GM23338 (cell line): ENCODE measurements around the gene TEX26. TPM values are rescaled to one million over a fixed set of nuclear protein-coding genes. Genes with fewer than 3 reads are reported as not detected.

Experiments
- ATAC-seq: fragments of 200-7000 bp; cut with Tn5 transposase; 3 replicates; pipeline ENCODE4 v1.9.1; 2020
- DNase-seq: peaks from one replicate; pipeline ENCODE4 v3.0.0-alpha.2; 2015; ENCODE audit warnings: low spot score
- H2AFZ ChIP-seq: fragments of 200-600 bp; sonication (generic); 2 replicates; pipeline ENCODE4 v1.8.0; 2016; ENCODE audit warnings: antibody characterized with exemption, mild to moderate bottlenecking, moderate library complexity
- H3F3A ChIP-seq: fragments of 200-600 bp; sonication (generic); replicated peaks from 2 replicates; pipeline ENCODE4 v1.8.0; 2017; ENCODE audit warnings: antibody characterized with exemption, mixed run types, low read depth
- H3K27ac ChIP-seq: fragments of 200-600 bp; sonication (generic); 2 replicates; pipeline ENCODE4 v1.6.1; 2016; ENCODE audit warnings: low read depth
- H3K27me3 ChIP-seq: fragments of 200-600 bp; sonication (generic); 2 replicates; pipeline ENCODE4 v1.8.0; 2016; ENCODE audit warnings: mild to moderate bottlenecking, mixed run types, moderate library complexity; ENCODE audit not compliant: insufficient read depth
- H3K36me3 ChIP-seq: fragments of 200-600 bp; sonication (generic); 2 replicates; pipeline ENCODE4 v1.8.0; 2016; ENCODE audit warnings: mild to moderate bottlenecking; ENCODE audit not compliant: insufficient read depth
- H3K4me1 ChIP-seq: fragments of 200-600 bp; sonication (generic); 2 replicates; pipeline ENCODE4 v1.8.0; 2016; ENCODE audit warnings: mild to moderate bottlenecking, moderate library complexity; ENCODE audit not compliant: insufficient read depth
- H3K4me2 ChIP-seq: fragments of 200-600 bp; sonication (generic); 2 replicates; pipeline ENCODE4 v1.7.1; 2017; ENCODE audit warnings: mixed run types
- H3K4me3 ChIP-seq: fragments of 200-600 bp; sonication (generic); 2 replicates; pipeline ENCODE4 v1.6.1; 2016; ENCODE audit warnings: mixed run types
- H3K79me2 ChIP-seq: fragments of 200-600 bp; sonication (generic); replicated peaks from 2 replicates; pipeline ENCODE4 v1.8.0; 2017; ENCODE audit warnings: mild to moderate bottlenecking; ENCODE audit not compliant: insufficient read depth
- H3K9me2 ChIP-seq: fragments of 200-600 bp; sonication (generic); 2 replicates; pipeline ENCODE4 v1.8.0; 2017; ENCODE audit not compliant: insufficient read depth
- H4K20me1 ChIP-seq: fragments of 200-600 bp; sonication (generic); replicated peaks from 2 replicates; pipeline ENCODE4 v1.8.0; 2017; ENCODE audit warnings: mild to moderate bottlenecking; ENCODE audit not compliant: insufficient read depth
- H3K27ac Mint-ChIP-seq: 2 replicates; pipeline ENCODE4 v1.8.0; 2020; ENCODE audit warnings: inconsistent platforms, mild to moderate bottlenecking, moderate library complexity, mixed read lengths
- H3K27me3 Mint-ChIP-seq: 3 replicates; pipeline ENCODE4 v1.8.0; 2022; ENCODE audit warnings: low read depth, mild to moderate bottlenecking, moderate library complexity, mixed read lengths, inconsistent platforms; ENCODE audit not compliant: insufficient read depth, poor library complexity
- H3K36me3 Mint-ChIP-seq: 3 replicates; pipeline ENCODE4 v1.8.0; 2021; ENCODE audit warnings: low read depth, mild to moderate bottlenecking, inconsistent platforms, moderate library complexity, mixed read lengths
- H3K4me1 Mint-ChIP-seq: 3 replicates; pipeline ENCODE4 v1.8.0; 2020; ENCODE audit warnings: mild to moderate bottlenecking, inconsistent platforms, mixed read lengths
- H3K4me3 Mint-ChIP-seq: 3 replicates; pipeline ENCODE4 v1.8.0; 2021; ENCODE audit warnings: moderate library complexity, mild to moderate bottlenecking, inconsistent platforms, mixed read lengths
- H3K9me3 Mint-ChIP-seq: 3 replicates; pipeline ENCODE4 v1.8.0; 2020; ENCODE audit warnings: moderate library complexity, mild to moderate bottlenecking, inconsistent platforms, mixed read lengths
- CREB1 ChIP-seq: fragments of 250-450 bp; sonication (Bioruptor Pico); IDR thresholded peaks from 2 replicates; pipeline ENCODE4 v1.5.0; 2020; ENCODE audit warnings: low read depth, mild to moderate bottlenecking, moderate library complexity
- EZH2 ChIP-seq: fragments of 200-600 bp; sonication (generic); IDR thresholded peaks from one replicate; pipeline ENCODE4 v1.8.0; 2017; ENCODE audit warnings: antibody characterized with exemption, mild to moderate bottlenecking, low read depth; ENCODE audit not compliant: unreplicated experiment
- EZH2phosphoT487 ChIP-seq: fragments of 200-600 bp; sonication (generic); IDR thresholded peaks from one replicate; pipeline ENCODE4 v1.8.1; 2018; ENCODE audit warnings: antibody characterized with exemption; ENCODE audit not compliant: unreplicated experiment
- JUNB ChIP-seq: IDR thresholded peaks from one replicate; pipeline ENCODE4 v1.6.1; 2016; ENCODE audit warnings: antibody characterized with exemption; ENCODE audit not compliant: unreplicated experiment
- NANOG ChIP-seq: IDR thresholded peaks from 2 replicates; pipeline ENCODE4 v1.6.1; 2016; ENCODE audit warnings: antibody characterized with exemption, borderline replicate concordance
- POLR2AphosphoS5 ChIP-seq: IDR thresholded peaks from 2 replicates; pipeline ENCODE4 v1.6.1; 2016; ENCODE audit warnings: antibody characterized with exemption, low read depth
- STAT1 ChIP-seq: IDR thresholded peaks from one replicate; pipeline ENCODE4 v1.6.1; 2016; ENCODE audit warnings: antibody characterized with exemption; ENCODE audit not compliant: unreplicated experiment
- ZNF114 ChIP-seq: fragments of 250-450 bp; sonication (Bioruptor Pico); IDR thresholded peaks from 2 replicates; pipeline ENCODE4 v1.5.0; 2020; ENCODE audit warnings: mild to moderate bottlenecking, moderate library complexity
- ZNF331 ChIP-seq: fragments of 250-450 bp; sonication (Bioruptor Pico); IDR thresholded peaks from 2 replicates; pipeline ENCODE4 v1.5.0; 2020; ENCODE audit warnings: low read depth, mild to moderate bottlenecking, moderate library complexity
- polyA plus RNA-seq: library from polyadenylated mRNA; unstranded; fragments of >200 nt; fragmentation: Nextera tagmentation; extraction: Ambion mirVana; gene quantifications from 2 replicates; pipeline ENCODE4 v1.2.1, GENCODE V29; 2016
- total RNA-seq: library from RNA; depleted of rRNA; stranded (reverse); fragments of >200 nt; shearing (Covaris generic); gene quantifications from 2 replicates; pipeline ENCODE4 v1.2.3, GENCODE V29; 2014
- TF ChIP-seq, protein P1 (sequence below): IDR thresholded peaks from 2 replicates; pipeline ENCODE4 v1.6.1; 2016; ENCODE audit warnings: antibody characterized with exemption
- TF ChIP-seq, protein P2 (sequence below): fragments of 250-450 bp; sonication (Bioruptor Pico); IDR thresholded peaks from 2 replicates; pipeline ENCODE4 v1.5.0; 2020; ENCODE audit warnings: mild to moderate bottlenecking, moderate library complexity
- TF ChIP-seq, protein P3 (sequence below), 2 experiments: fragments of 200-600 bp in 1 of 2; sonication (generic) in 1 of 2; conservative IDR thresholded peaks; 2 replicates each; pipeline versions ENCODE4 v1.5.1 to v1.6.1; 2016 to 2017; ENCODE audit warnings: antibody characterized with exemption in 2 of 2, low read depth in 2 of 2, mild to moderate bottlenecking in 2 of 2, moderate library complexity in 1 of 2

Gene TEX26
- total and polyA plus RNA-seq, 2 experiments from 2014 or later: not detected

DNA sequence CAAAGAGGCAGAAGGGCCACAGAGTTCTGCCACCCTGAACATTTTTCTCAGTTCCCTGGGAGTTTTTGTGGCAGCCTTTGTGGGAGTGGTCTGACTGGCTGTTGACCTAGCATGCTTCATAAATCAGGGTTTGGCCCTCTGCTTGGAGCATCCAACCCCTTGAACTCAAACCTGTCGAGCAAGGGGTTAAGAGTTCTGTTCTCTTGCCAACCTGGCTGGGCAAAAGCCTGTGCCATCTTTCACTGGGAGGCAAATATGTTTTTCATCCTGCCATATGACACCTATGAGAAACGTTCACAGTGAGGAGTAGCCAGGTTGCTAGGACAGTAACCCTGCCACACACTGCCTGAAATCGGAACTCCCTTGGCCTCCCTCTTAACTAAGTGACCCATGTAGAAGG, 7.7 kb upstream of the TEX26 start:
- Histone ChIP-seq H3K79me2 (no peaks in the 10 kb centered on the region), H3K27ac (no peak overlapping the region), H4K20me1 (no peaks in the 10 kb centered on the region), H3K9me2 (no peaks in the 10 kb centered on the region), H3F3A (no peaks in the 10 kb centered on the region), H3K4me3 (no peak overlapping the region), H3K27me3 (no peaks in the 10 kb centered on the region), H2AFZ (no peak overlapping the region), H3K4me1 (peaks cover 4% of the 10 kb centered on the region; the same call in 1 of the 2 replicates), H3K36me3 (no peaks in the 10 kb centered on the region), H3K4me2 (no peak overlapping the region)
- ATAC-seq (no peak), DNase-seq (no peak)
- Mint-ChIP-seq H3K4me1 (peaks cover 17% of the 10 kb centered on the region), H3K4me3 (no peak overlapping the region), H3K27me3 (no peaks in the 10 kb centered on the region), H3K27ac (no peak overlapping the region), H3K9me3 (no peaks in the 10 kb centered on the region), H3K36me3 (no peaks in the 10 kb centered on the region)
- TF ChIP-seq JUNB (no peak), EZH2 (no peak), CREB1 (CRISPR knock-in tag) (no peak)

DNA sequence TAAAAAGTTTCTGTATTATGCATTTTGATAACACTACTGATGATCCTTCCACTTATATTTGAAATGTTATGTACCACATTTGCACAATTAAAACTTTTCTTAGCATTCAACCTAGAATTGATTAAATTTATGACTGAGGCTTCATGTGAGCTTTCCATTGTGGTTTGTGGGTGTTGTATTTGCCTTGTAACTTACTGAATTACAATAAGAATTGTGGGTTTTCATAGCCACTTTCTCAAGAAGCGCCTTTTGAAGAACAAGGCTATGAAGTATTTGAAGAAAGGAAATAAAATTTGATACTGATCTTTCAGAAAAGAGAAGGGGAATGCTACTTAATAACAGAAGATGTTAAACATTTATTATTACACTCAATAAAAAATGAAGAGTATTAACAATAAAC, 7.0 kb upstream of the TEX26 start:
- no peaks in the 10 kb centered on the region for H3K9me2 ChIP-seq
- no peaks in the 10 kb centered on the region for H3K36me3 Mint-ChIP-seq
- no peaks in the 10 kb centered on the region for H3K36me3 ChIP-seq
- no peak overlapping the region for H2AFZ ChIP-seq
- ATAC-seq: no peak
- H3K79me2 ChIP-seq: no peaks in the 10 kb centered on the region
- DNase-seq: no peak
- H3K4me3 Mint-ChIP-seq: no peak overlapping the region
- H3F3A ChIP-seq: no peaks in the 10 kb centered on the region
- H4K20me1 ChIP-seq: no peaks in the 10 kb centered on the region
- no peak overlapping the region for H3K4me2 ChIP-seq
- peaks cover 4% of the 10 kb centered on the region; the same call in 1 of the 2 replicates for H3K4me1 ChIP-seq
- H3K9me3 Mint-ChIP-seq: no peaks in the 10 kb centered on the region
- H3K27me3 ChIP-seq: no peaks in the 10 kb centered on the region
- H3K27ac ChIP-seq: no peak overlapping the region
- H3K4me1 Mint-ChIP-seq: peaks cover 17% of the 10 kb centered on the region
- H3K27ac Mint-ChIP-seq: no peak overlapping the region
- H3K4me3 ChIP-seq: no peak overlapping the region
- no peaks in the 10 kb centered on the region for H3K27me3 Mint-ChIP-seq
- TF ChIP-seq, protein P1, sequence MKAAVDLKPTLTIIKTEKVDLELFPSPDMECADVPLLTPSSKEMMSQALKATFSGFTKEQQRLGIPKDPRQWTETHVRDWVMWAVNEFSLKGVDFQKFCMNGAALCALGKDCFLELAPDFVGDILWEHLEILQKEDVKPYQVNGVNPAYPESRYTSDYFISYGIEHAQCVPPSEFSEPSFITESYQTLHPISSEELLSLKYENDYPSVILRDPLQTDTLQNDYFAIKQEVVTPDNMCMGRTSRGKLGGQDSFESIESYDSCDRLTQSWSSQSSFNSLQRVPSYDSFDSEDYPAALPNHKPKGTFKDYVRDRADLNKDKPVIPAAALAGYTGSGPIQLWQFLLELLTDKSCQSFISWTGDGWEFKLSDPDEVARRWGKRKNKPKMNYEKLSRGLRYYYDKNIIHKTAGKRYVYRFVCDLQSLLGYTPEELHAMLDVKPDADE: no peak
- TF ChIP-seq EZH2phosphoT487 (no peak), ZNF331 (CRISPR knock-in tag) (no peak), ZNF114 (CRISPR knock-in tag) (no peak), NANOG (no peak), JUNB (no peak), POLR2AphosphoS5 (no peak), EZH2 (no peak), STAT1 (no peak)
- TF ChIP-seq, protein P2, sequence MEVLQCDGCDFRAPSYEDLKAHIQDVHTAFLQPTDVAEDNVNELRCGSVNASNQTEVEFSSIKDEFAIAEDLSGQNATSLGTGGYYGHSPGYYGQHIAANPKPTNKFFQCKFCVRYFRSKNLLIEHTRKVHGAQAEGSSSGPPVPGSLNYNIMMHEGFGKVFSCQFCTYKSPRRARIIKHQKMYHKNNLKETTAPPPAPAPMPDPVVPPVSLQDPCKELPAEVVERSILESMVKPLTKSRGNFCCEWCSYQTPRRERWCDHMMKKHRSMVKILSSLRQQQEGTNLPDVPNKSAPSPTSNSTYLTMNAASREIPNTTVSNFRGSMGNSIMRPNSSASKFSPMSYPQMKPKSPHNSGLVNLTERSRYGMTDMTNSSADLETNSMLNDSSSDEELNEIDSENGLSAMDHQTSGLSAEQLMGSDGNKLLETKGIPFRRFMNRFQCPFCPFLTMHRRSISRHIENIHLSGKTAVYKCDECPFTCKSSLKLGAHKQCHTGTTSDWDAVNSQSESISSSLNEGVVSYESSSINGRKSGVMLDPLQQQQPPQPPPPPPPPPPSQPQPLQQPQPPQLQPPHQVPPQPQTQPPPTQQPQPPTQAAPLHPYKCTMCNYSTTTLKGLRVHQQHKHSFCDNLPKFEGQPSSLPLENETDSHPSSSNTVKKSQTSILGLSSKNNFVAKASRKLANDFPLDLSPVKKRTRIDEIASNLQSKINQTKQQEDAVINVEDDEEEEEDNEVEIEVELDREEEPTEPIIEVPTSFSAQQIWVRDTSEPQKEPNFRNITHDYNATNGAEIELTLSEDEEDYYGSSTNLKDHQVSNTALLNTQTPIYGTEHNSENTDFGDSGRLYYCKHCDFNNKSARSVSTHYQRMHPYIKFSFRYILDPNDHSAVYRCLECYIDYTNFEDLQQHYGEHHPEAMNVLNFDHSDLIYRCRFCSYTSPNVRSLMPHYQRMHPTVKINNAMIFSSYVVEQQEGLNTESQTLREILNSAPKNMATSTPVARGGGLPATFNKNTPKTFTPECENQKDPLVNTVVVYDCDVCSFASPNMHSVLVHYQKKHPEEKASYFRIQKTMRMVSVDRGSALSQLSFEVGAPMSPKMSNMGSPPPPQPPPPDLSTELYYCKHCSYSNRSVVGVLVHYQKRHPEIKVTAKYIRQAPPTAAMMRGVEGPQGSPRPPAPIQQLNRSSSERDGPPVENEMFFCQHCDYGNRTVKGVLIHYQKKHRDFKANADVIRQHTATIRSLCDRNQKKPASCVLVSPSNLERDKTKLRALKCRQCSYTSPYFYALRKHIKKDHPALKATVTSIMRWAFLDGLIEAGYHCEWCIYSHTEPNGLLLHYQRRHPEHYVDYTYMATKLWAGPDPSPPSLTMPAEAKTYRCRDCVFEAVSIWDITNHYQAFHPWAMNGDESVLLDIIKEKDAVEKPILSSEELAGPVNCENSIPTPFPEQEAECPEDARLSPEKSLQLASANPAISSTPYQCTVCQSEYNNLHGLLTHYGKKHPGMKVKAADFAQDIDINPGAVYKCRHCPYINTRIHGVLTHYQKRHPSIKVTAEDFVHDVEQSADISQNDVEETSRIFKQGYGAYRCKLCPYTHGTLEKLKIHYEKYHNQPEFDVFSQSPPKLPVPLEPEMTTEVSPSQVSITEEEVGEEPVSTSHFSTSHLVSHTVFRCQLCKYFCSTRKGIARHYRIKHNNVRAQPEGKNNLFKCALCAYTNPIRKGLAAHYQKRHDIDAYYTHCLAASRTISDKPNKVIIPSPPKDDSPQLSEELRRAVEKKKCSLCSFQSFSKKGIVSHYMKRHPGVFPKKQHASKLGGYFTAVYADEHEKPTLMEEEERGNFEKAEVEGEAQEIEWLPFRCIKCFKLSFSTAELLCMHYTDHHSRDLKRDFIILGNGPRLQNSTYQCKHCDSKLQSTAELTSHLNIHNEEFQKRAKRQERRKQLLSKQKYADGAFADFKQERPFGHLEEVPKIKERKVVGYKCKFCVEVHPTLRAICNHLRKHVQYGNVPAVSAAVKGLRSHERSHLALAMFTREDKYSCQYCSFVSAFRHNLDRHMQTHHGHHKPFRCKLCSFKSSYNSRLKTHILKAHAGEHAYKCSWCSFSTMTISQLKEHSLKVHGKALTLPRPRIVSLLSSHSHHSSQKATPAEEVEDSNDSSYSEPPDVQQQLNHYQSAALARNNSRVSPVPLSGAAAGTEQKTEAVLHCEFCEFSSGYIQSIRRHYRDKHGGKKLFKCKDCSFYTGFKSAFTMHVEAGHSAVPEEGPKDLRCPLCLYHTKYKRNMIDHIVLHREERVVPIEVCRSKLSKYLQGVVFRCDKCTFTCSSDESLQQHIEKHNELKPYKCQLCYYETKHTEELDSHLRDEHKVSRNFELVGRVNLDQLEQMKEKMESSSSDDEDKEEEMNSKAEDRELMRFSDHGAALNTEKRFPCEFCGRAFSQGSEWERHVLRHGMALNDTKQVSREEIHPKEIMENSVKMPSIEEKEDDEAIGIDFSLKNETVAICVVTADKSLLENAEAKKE (CRISPR knock-in tag): no peak
- TF ChIP-seq, protein P3, sequence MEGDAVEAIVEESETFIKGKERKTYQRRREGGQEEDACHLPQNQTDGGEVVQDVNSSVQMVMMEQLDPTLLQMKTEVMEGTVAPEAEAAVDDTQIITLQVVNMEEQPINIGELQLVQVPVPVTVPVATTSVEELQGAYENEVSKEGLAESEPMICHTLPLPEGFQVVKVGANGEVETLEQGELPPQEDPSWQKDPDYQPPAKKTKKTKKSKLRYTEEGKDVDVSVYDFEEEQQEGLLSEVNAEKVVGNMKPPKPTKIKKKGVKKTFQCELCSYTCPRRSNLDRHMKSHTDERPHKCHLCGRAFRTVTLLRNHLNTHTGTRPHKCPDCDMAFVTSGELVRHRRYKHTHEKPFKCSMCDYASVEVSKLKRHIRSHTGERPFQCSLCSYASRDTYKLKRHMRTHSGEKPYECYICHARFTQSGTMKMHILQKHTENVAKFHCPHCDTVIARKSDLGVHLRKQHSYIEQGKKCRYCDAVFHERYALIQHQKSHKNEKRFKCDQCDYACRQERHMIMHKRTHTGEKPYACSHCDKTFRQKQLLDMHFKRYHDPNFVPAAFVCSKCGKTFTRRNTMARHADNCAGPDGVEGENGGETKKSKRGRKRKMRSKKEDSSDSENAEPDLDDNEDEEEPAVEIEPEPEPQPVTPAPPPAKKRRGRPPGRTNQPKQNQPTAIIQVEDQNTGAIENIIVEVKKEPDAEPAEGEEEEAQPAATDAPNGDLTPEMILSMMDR (conservative IDR thresholded peaks at IDR 0.05; ENCODE audit: low read depth in 2 of 2): no peak
